ENCODE results near the gene S100A7A. TPM values are rescaled to one million over a fixed set of nuclear protein-coding genes. Genes with fewer than 3 reads are reported as not detected.
"Not testable (repeated sequence)": the region's sequence is repeated elsewhere in the genome, so short reads cannot be mapped to it uniquely, and the experiment has no call there.

Gene S100A7A
- total and polyA plus RNA-seq, 8 donors = 0.20 TPM; not detected in 7

DNA sequence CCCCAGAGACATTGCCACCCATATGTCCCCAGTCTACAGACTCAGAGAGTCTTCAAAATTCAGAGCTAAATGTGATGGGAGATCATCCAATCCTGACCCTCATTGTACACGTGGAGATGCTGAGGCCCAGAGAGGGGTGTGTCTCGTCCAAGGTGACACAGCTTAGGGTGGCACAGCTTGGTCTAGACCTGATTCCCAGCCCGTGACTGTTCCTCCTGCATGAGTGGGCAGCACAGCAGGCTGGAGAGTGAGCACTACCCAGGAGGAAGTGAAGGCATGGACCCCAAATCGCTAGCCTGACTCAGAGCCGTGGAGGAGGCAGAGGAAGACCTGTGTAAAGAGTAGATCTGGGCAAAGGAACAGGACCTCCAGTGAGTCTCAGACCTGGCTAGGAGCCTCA lies 27.8 kb downstream of the S100A7A start:
- peaks cover 0 to 27% (median 8%) of the 10 kb centered on the region in 3 donors for H3K27me3 ChIP-seq
- no peak for TF ChIP-seq CTCF (IDR thresholded peaks at IDR 0.05)
- no peak for TF ChIP-seq EP300 (IDR thresholded peaks at IDR 0.05)
- TF ChIP-seq POLR2A (IDR thresholded peaks at IDR 0.05) = no peak
- no peak for TF ChIP-seq POLR2AphosphoS5 (IDR thresholded peaks at IDR 0.05)
- no peak overlapping the region for H3K4me3 ChIP-seq
- H3K4me1 ChIP-seq = no peaks in the 10 kb centered on the region
- WGBS, 5 donors = 62 to 87% (median 65%) methylated on average over 4 to 5 of the region's 5 CpGs
- peaks cover 0 to 6% (median 0%) of the 10 kb centered on the region in 4 donors for H3K9me3 ChIP-seq
- H3K27ac ChIP-seq = no peak overlapping the region
- no peaks in the 10 kb centered on the region for H3K36me3 ChIP-seq
- no peak for DNase-seq
- intact Hi-C loops (cut with DNase I; ENCODE audit: low total_unique reads) = no loop called here

GRCh38 chr1:153447498-153448170 lies 31.3 kb downstream of the S100A7A start:
- TF ChIP-seq POLR2A (IDR thresholded peaks at IDR 0.05) (no peak), POLR2AphosphoS5 (IDR thresholded peaks at IDR 0.05) (no peak), CTCF (IDR thresholded peaks at IDR 0.05) (no peak), EP300 (IDR thresholded peaks at IDR 0.05) (no peak)
- peaks cover 0 to 6% (median 0%) of the 10 kb centered on the region in 4 donors for H3K9me3 ChIP-seq
- no peak for DNase-seq
- intact Hi-C loops (cut with DNase I; ENCODE audit: low total_unique reads) = no loop called here
- H3K4me3 ChIP-seq = no peak overlapping the region
- H3K27ac ChIP-seq = no peak overlapping the region
- no peaks in the 10 kb centered on the region for H3K4me1 ChIP-seq
- H3K27me3 ChIP-seq = peaks cover 0 to 50% (median 8%) of the 10 kb centered on the region in 3 donors
- no peaks in the 10 kb centered on the region for H3K36me3 ChIP-seq
- WGBS, 5 donors = 63 to 85% (median 77%) methylated on average over 1 of the region's 1 CpG

DNA sequence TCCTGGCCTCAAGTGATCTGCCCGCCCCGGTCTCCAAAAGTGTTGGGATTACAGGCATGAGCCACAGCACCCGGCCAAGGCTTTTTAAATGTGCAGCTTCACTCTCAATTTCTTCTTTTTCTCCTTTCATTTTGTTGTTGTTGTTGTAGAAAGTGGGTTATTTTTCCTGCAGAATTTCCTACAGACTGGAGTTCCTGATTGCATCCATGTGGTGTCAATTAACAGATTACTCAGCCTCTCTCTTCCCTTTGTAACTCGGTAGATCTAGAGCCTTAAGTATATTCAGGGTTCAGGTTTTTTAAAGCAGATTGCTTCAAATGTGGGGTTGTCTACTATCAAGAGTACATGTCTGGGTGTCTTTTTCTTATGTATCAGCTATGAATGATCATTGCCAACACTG lies 32.5 kb downstream of the S100A7A start:
- H3K4me1 ChIP-seq; H3K27ac ChIP-seq; H3K36me3 ChIP-seq; H3K4me3 ChIP-seq; intact Hi-C loops (cut with DNase I; ENCODE audit: low total_unique reads); DNase-seq; H3K9me3 ChIP-seq: not testable (repeated sequence)
- 74 to 89% (median 85%) methylated on average over 4 of the region's 4 CpGs for WGBS, 5 donors
- H3K27me3 ChIP-seq = peaks cover 0 to 43% (median 8%) of the 10 kb centered on the region in 3 donors

DNA sequence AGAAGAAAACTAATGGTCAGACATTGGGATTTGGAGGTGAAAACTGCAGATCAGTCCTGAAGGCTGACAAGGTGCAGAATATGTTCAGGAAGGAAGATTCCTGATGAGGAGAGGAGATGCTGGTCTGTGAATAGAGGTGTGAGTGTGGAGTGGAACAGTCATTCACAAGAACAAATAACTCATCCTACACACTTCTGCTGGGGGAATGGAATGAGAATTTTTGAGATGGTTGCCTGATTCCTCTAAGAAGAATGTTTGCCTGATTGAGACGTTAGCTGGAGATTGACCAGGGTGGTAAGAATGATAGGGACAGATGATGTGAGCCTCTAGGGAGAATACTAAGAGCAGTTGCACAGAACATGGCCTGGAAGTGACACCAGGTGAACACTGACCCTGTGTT lies 40.1 kb downstream of the S100A7A start:
- no peak for DNase-seq
- intact Hi-C loops (cut with DNase I; ENCODE audit: low total_unique reads) = no loop called here
- no peak for TF ChIP-seq POLR2A (IDR thresholded peaks at IDR 0.05)
- no peak for TF ChIP-seq CTCF (IDR thresholded peaks at IDR 0.05)
- no peak for TF ChIP-seq POLR2AphosphoS5 (IDR thresholded peaks at IDR 0.05)
- no peak for TF ChIP-seq EP300 (IDR thresholded peaks at IDR 0.05)

DNA sequence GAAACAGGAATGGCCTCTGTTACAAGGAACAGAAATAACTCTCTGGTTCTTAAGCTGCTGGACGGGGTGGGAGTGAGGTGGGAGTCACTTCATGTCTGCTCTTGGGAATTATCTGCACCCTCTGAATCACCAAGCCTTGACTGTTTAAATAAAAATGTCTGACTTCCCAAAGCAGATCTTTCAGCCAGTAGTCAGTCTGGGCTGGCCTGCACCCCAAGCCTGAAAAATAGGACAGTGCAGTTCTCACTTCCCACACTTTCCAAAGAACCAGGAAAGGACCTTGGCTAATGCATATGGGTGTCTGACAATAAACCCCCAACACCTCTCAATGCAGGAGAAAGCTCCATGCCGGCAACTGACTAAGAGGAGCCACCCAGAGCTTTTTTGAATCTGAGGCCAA lies 43.3 kb downstream of the S100A7A start:
- TF ChIP-seq POLR2A (IDR thresholded peaks at IDR 0.05) (no peak), EP300 (IDR thresholded peaks at IDR 0.05) (no peak), POLR2AphosphoS5 (IDR thresholded peaks at IDR 0.05) (no peak)
- Histone ChIP-seq H3K4me1 (no peaks in the 10 kb centered on the region), H3K27me3 (peaks cover 0 to 35% (median 5%) of the 10 kb centered on the region in 3 donors), H3K9me3 (no peaks in the 10 kb centered on the region), H3K27ac (no peak overlapping the region), H3K36me3 (no peaks in the 10 kb centered on the region), H3K4me3 (no peak overlapping the region)
- DNase-seq = no peak
- intact Hi-C loops (cut with DNase I; ENCODE audit: low total_unique reads) = no loop called here
- whole genome bisulfite sequencing, 5 donors = 71 to 95% (median 81%) methylated on average over 2 of the region's 2 CpGs

More for the DNA sequence above, 40.1 kb downstream of the S100A7A start:
- no peaks in the 10 kb centered on the region for H3K9me3 ChIP-seq
- H3K36me3 ChIP-seq = no peaks in the 10 kb centered on the region
- H3K27me3 ChIP-seq = peaks cover 0 to 35% (median 5%) of the 10 kb centered on the region in 3 donors
- H3K4me3 ChIP-seq = no peak overlapping the region
- no peak overlapping the region for H3K27ac ChIP-seq
- H3K4me1 ChIP-seq = no peaks in the 10 kb centered on the region
- whole genome bisulfite sequencing, 5 donors = 41 to 68% (median 45%) methylated on average over 1 of the region's 1 CpG
